Left lobe of liver (tissue), 2 donors: ENCODE data around the gene DPEP3. TPM values are rescaled to one million over a fixed set of nuclear protein-coding genes. Genes with fewer than 3 reads are reported as not detected.
A peak's percentile ranks its signal among the peaks of the same experiment; 100 is the strongest.

ENCODE experiments used
- ATAC-seq: fragments of 200-7000 bp; cut with Tn5 transposase; one replicate; pipeline ENCODE4 v1.9.1; 2020; ENCODE audit warnings: mild to moderate bottlenecking, moderate library complexity
- DNase-seq: peaks from one replicate; pipeline ENCODE4 v3.0.0-alpha.2; 2020; ENCODE audit warnings: low spot score
- total RNA-seq: library from RNA; stranded (reverse); gene quantifications from one replicate; pipeline ENCODE4 v1.2.1, GENCODE V29; 2021
- donor health status: DM: no; HTN: no; CAD: no; lungs with moderate emphysema.
- donor health status: DM: no; HTN: yes; CAD: no.

Gene DPEP3
- total RNA-seq, 1 donor from 2014 or later = not detected

GRCh38 chr16:67933805-67934204, 46.5 kb downstream of the DPEP3 start:
- DNase-seq (no peak), ATAC-seq (no peak)

GRCh38 chr16:67932462-67932840, 47.8 kb downstream of the DPEP3 start:
- DNase-seq = no peak
- ATAC-seq = no peak

- no peak for ATAC-seq
These were observed 48.4 kb downstream of the DPEP3 start, which contains the start of gene CTRL for GRCh38 chr16:67931712-67932461. TSS of gene CTRL (minus strand) at chr16:67931862. CDS start at chr16:67931852, 10 bp downstream.

GRCh38 chr16:67930678-67931211, 49.6 kb downstream of the DPEP3 start:
- ATAC-seq (no peak), DNase-seq (no peak)

More at GRCh38 chr16:67931712-67932461, 48.4 kb downstream of the DPEP3 start, which contains the start of gene CTRL:
- no peak for DNase-seq

- ATAC-seq (no peak), DNase-seq (no peak)
These were observed 50.1 kb downstream of the DPEP3 start for GRCh38 chr16:67930191-67930590.

- DNase-seq = peak; percentile 79
- peak; percentile 87 for ATAC-seq
These were observed 51.5 kb downstream of the DPEP3 start for GRCh38 chr16:67928561-67929364.

- peak; percentile 2 for ATAC-seq
- DNase-seq = no peak
These were observed 52.2 kb downstream of the DPEP3 start for GRCh38 chr16:67928147-67928546.

- ATAC-seq (no peak), DNase-seq (no peak)
These were observed 53.0 kb downstream of the DPEP3 start for GRCh38 chr16:67927131-67927941.

GRCh38 chr16:67926181-67926750, 54.0 kb downstream of the DPEP3 start:
- peak; percentile 46 for DNase-seq
- ATAC-seq = no peak

Other genes with a start within 250 kb of the DPEP3 start
- 35.6 TPM for gene RANBP10, start 173.9 kb downstream of the DPEP3 start, total RNA-seq
- 2.1 TPM for gene TSNAXIP1, start 173.6 kb downstream of the DPEP3 start, total RNA-seq
- gene THAP11, start 138.2 kb downstream of the DPEP3 start, total RNA-seq = 12.8 TPM
- 23.2 TPM for gene NUTF2, start 133.6 kb downstream of the DPEP3 start, total RNA-seq
- gene CENPT, start 132.8 kb downstream of the DPEP3 start, total RNA-seq = 23.1 TPM
- 22.1 TPM for gene EDC4, start 107.4 kb downstream of the DPEP3 start, total RNA-seq
- 0.88 TPM for gene NRN1L, start 95.6 kb downstream of the DPEP3 start, total RNA-seq
- 18.2 TPM for gene PSKH1, start 87.2 kb downstream of the DPEP3 start, total RNA-seq
- 0.73 TPM for gene CTRL, start 48.6 kb downstream of the DPEP3 start, total RNA-seq
- gene PSMB10, start 43.6 kb downstream of the DPEP3 start, total RNA-seq = 21.7 TPM
- 172 TPM for gene LCAT, start 36.4 kb downstream of the DPEP3 start, total RNA-seq
- gene SLC12A4, start 11.9 kb downstream of the DPEP3 start, total RNA-seq = 20.1 TPM
- 1.0 TPM for gene DPEP2, start 19.0 kb upstream of the DPEP3 start, total RNA-seq
- gene DPEP2NB, start 35.4 kb upstream of the DPEP3 start, total RNA-seq = not detected
- gene DDX28, start 42.7 kb upstream of the DPEP3 start, total RNA-seq = 5.1 TPM
- 7.6 TPM for gene DUS2, start 42.8 kb upstream of the DPEP3 start, total RNA-seq
- gene NFATC3, start 104.9 kb upstream of the DPEP3 start, total RNA-seq = 27.6 TPM